Measurements from ENCODE around the gene HDAC5. TPM values are rescaled to one million over a fixed set of nuclear protein-coding genes. Genes with fewer than 3 reads are reported as not detected.

HDAC5 gene
- total and polyA plus RNA-seq, 2 of the 8 experiments (the other 6 are each of a cell fraction or from before 2014, with no cell fraction given) = 48.5 to 54.4 TPM

DNA sequence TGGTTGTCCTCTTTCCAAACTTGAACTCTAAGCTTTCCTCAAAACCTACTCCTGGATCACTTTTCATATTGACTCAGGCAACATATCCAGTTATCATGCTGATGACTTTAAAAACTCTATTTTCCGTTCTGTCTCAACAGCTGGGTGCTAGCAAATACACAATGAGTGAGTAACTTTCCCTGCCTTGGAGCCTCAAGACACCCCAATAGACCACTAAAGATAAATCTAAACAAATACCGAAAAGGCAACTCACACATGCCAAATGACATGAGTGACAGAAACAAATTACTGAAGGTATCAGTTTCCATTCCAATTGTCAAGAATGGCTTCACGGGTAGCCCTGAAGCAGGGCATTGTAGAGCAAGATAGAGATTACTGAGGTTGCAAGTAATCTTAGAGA, 93.0 kb downstream of the HDAC5 start (continued):
- TF ChIP-seq POU5F1 (IDR thresholded peaks at IDR 0.05; ENCODE audit: low read depth, low read length) (no peak), POLR2AphosphoS5 (IDR thresholded peaks at IDR 0.05; ENCODE audit: low read depth, low read length) (no peak), RBBP5 (IDR thresholded peaks at IDR 0.05; ENCODE audit: borderline replicate concordance, low read depth, low read length) (no peak), BRCA1 (IDR thresholded peaks at IDR 0.05; ENCODE audit: low read depth, low read length) (no peak), HDAC6 (IDR thresholded peaks at IDR 0.05; ENCODE audit: low read depth, low read length) (no peak), SP1 (IDR thresholded peaks at IDR 0.05; ENCODE audit: low read depth, low read length) (no peak)
- TF ChIP-seq, protein P1, sequence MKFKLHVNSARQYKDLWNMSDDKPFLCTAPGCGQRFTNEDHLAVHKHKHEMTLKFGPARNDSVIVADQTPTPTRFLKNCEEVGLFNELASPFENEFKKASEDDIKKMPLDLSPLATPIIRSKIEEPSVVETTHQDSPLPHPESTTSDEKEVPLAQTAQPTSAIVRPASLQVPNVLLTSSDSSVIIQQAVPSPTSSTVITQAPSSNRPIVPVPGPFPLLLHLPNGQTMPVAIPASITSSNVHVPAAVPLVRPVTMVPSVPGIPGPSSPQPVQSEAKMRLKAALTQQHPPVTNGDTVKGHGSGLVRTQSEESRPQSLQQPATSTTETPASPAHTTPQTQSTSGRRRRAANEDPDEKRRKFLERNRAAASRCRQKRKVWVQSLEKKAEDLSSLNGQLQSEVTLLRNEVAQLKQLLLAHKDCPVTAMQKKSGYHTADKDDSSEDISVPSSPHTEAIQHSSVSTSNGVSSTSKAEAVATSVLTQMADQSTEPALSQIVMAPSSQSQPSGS (IDR thresholded peaks at IDR 0.05; ENCODE audit: low read length) = no peak
- TF ChIP-seq, protein P2, sequence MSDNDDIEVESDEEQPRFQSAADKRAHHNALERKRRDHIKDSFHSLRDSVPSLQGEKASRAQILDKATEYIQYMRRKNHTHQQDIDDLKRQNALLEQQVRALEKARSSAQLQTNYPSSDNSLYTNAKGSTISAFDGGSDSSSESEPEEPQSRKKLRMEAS (IDR thresholded peaks at IDR 0.05) = no peak

Data from H1 (cell line).